ENCODE results near the gene S100A4.
"Not testable (repeated sequence)": the region's sequence is repeated elsewhere in the genome, so short reads cannot be mapped to it uniquely, and the experiment has no call there.

Gene S100A4

DNA sequence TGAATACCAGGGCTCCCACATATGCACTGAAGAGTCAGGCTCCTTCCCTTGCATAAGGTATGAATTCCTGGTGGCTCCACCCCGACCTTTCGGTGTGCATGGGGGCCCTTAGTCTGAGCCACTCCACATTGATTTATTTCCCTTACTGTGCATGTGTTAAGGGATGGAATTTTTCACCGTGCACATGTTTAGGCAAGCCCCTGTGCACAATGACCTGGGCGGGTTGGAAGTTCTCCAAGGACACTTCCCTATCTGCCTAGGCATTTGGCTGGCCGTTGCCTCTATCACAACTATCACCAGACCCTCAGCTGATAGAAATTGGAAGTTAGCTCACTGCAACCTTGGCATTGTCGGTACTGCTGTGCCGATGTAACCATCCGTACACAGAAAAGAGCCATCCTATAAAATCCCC lies 19.5 kb downstream of the S100A4 start:
- Histone ChIP-seq H3K4me1 (ENCODE audit: control insufficient read depth in 5 of 5, insufficient read depth in 5 of 5, low read length in 5 of 5) (peaks cover 0 to 6% (median 0%) of the 10 kb centered on the region in 5 donors), H3K9ac (ENCODE audit: low read length in 5 of 5) (no peak overlapping the region), H3K36me3 (ENCODE audit: control insufficient read depth in 5 of 5, insufficient read depth in 5 of 5, low read length in 5 of 5) (no peaks in the 10 kb centered on the region), H3K9me3 (ENCODE audit: control insufficient read depth in 5 of 5, low read length in 5 of 5) (no peaks in the 10 kb centered on the region), H3K4me3 (ENCODE audit: low read depth in 1 of 5, low read length in 5 of 5) (no peak overlapping the region), H3K27me3 (ENCODE audit: control insufficient read depth in 5 of 5, insufficient read depth in 4 of 5, low read length in 5 of 5) (no peaks in the 10 kb centered on the region), H3K27ac (ENCODE audit: low read depth, low read length) (no peak overlapping the region)

DNA sequence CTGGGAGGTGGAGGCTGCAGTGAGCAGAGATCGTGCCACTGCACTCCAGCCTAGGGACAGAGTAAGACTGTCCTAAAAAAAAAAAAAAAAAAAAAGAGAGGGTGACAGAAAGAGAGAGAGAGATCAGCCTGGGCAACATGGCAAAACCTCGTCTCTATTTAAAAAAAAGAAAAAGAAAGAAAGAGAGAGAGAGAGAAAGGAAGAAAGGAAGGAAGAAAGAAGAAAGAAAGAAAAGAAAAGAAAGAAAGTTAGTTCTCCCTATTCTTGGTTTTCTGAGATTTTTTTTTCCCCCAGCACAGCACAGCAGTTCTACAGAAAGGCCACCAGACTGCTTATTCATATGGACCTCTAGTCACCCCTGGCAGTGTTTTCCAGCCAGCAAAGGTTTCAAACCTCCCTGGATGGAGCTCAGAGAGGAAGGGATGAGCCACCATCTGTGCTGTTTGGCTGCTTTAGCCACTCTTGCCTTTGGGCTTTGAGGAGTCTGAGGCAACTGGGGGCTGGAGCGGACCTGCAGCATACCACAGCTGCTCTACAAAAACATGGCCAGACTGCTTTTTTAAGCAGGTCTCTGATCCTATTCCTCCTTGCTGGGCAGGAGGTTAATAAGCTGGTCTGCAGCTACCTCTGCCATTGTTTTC lies 20.4 kb downstream of the S100A4 start:
- H3K9me3 ChIP-seq (ENCODE audit: control insufficient read depth in 5 of 5, low read length in 5 of 5) = no peaks in the 10 kb centered on the region
- H3K27me3 ChIP-seq (ENCODE audit: control insufficient read depth in 5 of 5, insufficient read depth in 4 of 5, low read length in 5 of 5) = no peaks in the 10 kb centered on the region
- H3K27ac ChIP-seq (ENCODE audit: low read depth, low read length) = no peak overlapping the region

DNA sequence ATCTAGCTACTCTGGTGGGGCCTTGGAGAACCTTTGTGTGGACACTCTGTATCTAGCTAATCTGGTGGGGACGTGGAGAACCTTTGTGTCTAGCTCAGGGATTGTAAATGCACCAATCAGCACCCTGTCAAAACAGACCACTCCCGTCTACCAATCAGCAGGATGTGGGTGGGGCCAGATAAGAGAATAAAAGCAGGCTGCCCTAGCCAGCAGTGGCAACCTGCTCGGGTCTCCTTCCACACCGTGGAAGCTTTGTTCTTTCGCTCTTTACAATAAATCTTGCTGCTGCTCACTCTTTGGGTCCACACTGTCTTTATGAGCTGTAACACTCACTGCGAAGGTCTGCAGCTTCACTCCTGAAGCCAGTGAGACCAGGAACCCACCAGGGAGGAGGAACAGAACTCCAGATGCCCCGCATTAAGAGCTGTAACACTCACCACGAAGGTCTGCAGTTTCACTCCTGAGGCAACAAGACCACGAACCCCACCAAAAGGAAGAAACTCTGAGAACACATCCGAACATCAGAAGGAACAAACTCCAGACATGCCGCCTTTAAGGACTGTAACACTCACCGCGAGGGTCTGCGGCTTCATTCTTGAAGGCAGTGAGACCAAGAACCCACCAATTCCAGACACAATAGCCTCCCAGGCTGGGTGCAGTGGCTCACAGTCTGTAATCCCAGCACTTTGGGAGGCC lies 23.1 kb downstream of the S100A4 start:
- H3K4me1 ChIP-seq (ENCODE audit: control insufficient read depth in 5 of 5, insufficient read depth in 5 of 5, low read length in 5 of 5); H3K9ac ChIP-seq (ENCODE audit: low read length in 5 of 5); H3K9me3 ChIP-seq (ENCODE audit: control insufficient read depth in 5 of 5, low read length in 5 of 5); H3K27me3 ChIP-seq (ENCODE audit: control insufficient read depth in 5 of 5, insufficient read depth in 4 of 5, low read length in 5 of 5); H3K4me3 ChIP-seq (ENCODE audit: low read depth in 1 of 5, low read length in 5 of 5); H3K27ac ChIP-seq (ENCODE audit: low read depth, low read length); H3K36me3 ChIP-seq (ENCODE audit: control insufficient read depth in 5 of 5, insufficient read depth in 5 of 5, low read length in 5 of 5): not testable (repeated sequence)

More for the DNA sequence above, 20.4 kb downstream of the S100A4 start:
- Histone ChIP-seq H3K4me1 (ENCODE audit: control insufficient read depth in 5 of 5, insufficient read depth in 5 of 5, low read length in 5 of 5) (peaks cover 0 to 6% (median 0%) of the 10 kb centered on the region in 5 donors), H3K9ac (ENCODE audit: low read length in 5 of 5) (no peak overlapping the region), H3K36me3 (ENCODE audit: control insufficient read depth in 5 of 5, insufficient read depth in 5 of 5, low read length in 5 of 5) (no peaks in the 10 kb centered on the region), H3K4me3 (ENCODE audit: low read depth in 1 of 5, low read length in 5 of 5) (no peak overlapping the region)

DNA sequence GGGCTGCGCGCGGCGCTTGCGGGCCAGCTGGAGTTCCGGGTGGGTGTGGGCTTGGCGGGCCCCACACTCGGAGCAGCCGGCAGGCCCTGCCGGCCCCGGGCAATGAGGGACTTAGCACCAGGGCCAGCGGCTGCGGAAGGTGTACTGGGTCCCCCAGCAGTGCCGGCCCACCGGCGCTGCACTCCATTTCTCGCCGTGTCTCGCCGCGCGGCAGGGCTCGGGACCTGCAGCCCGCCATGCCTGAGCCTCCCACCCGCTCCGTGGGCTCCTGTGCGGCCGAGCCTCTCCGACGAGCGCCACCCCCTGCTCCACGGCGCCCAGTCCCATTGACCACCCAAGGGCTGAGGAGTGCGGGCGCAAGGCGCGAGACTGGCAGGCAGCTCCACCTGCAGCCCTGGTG lies 23.8 kb downstream of the S100A4 start:
- not testable (repeated sequence) for H3K27ac ChIP-seq (ENCODE audit: low read depth, low read length); H3K4me3 ChIP-seq (ENCODE audit: low read depth in 1 of 5, low read length in 5 of 5); H3K27me3 ChIP-seq (ENCODE audit: control insufficient read depth in 5 of 5, insufficient read depth in 4 of 5, low read length in 5 of 5); H3K9ac ChIP-seq (ENCODE audit: low read length in 5 of 5); H3K9me3 ChIP-seq (ENCODE audit: control insufficient read depth in 5 of 5, low read length in 5 of 5); H3K36me3 ChIP-seq (ENCODE audit: control insufficient read depth in 5 of 5, insufficient read depth in 5 of 5, low read length in 5 of 5); H3K4me1 ChIP-seq (ENCODE audit: control insufficient read depth in 5 of 5, insufficient read depth in 5 of 5, low read length in 5 of 5)

DNA sequence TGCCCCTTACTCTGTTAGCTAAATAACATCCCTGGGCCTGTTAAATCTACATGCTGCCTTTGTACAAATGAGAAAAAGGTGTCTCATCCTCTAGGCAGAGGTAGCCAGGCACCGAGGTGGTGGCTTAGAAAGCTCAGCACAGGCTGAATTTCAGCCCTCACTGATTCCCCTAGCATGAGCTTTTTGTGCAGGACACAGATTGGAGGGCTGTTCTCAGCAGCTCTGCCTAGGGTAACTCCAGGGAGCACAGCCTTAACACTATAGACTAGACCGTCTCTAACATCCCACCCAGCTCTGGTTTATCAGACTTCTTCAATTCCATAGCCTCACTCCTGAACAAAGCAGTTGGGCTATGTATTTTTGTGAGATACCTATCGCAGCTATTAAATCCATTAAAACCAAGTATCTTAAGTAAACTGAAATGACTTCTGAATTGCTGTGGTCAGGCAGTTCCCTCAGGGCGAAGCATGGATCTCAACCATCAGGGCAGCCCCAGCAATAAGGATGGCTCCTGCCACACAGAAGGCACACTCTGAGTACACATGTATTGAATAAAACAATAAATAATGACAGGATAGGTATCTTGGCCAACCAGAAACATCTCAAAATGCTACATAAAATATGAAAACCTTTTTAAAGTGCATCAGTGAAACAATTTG lies 24.7 kb downstream of the S100A4 start:
- H3K4me1 ChIP-seq (ENCODE audit: control insufficient read depth in 5 of 5, insufficient read depth in 5 of 5, low read length in 5 of 5) = peaks cover 0 to 3% (median 1%) of the 10 kb centered on the region in 5 donors
- no peaks in the 10 kb centered on the region for H3K36me3 ChIP-seq (ENCODE audit: control insufficient read depth in 5 of 5, insufficient read depth in 5 of 5, low read length in 5 of 5)
- H3K4me3 ChIP-seq (ENCODE audit: low read depth in 1 of 5, low read length in 5 of 5) = no peak overlapping the region
- no peaks in the 10 kb centered on the region for H3K27me3 ChIP-seq (ENCODE audit: control insufficient read depth in 5 of 5, insufficient read depth in 4 of 5, low read length in 5 of 5)
- no peak overlapping the region for H3K9ac ChIP-seq (ENCODE audit: low read length in 5 of 5)
- H3K9me3 ChIP-seq (ENCODE audit: control insufficient read depth in 5 of 5, low read length in 5 of 5) = no peaks in the 10 kb centered on the region
- H3K27ac ChIP-seq (ENCODE audit: low read depth, low read length) = no peak overlapping the region

DNA sequence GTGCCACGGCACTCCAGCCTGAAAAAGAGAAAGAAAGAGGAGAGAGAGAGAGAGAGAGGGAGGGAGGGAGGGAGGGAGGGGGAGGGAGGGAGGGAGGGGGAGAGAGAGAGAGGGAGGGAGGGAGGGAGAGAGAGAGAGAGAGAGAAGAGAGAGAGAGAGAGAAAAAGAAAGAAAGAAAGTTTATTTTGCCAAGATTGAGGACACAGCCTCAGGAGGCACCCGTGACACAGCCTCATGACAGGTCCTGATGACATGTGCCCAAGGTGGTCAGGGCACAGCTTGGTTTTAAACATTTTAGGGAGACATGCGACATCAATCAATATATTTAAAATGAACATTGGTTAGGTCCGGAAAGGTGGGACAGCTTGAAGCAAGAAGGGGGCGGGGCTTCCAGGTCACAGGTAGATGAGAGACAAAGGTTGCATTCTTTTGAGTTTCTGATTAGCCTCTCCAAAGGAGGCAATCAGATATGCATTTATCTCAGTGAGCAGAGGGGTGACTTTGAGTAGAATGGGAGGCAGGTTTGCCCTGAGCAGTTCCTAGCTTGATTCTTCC lies 25.4 kb downstream of the S100A4 start:
- H3K36me3 ChIP-seq (ENCODE audit: control insufficient read depth in 5 of 5, insufficient read depth in 5 of 5, low read length in 5 of 5); H3K27ac ChIP-seq (ENCODE audit: low read depth, low read length); H3K9me3 ChIP-seq (ENCODE audit: control insufficient read depth in 5 of 5, low read length in 5 of 5); H3K4me3 ChIP-seq (ENCODE audit: low read depth in 1 of 5, low read length in 5 of 5); H3K9ac ChIP-seq (ENCODE audit: low read length in 5 of 5); H3K27me3 ChIP-seq (ENCODE audit: control insufficient read depth in 5 of 5, insufficient read depth in 4 of 5, low read length in 5 of 5): not testable (repeated sequence)
- peaks cover 0 to 10% (median 0%) of the 10 kb centered on the region in 5 donors for H3K4me1 ChIP-seq (ENCODE audit: control insufficient read depth in 5 of 5, insufficient read depth in 5 of 5, low read length in 5 of 5)

DNA sequence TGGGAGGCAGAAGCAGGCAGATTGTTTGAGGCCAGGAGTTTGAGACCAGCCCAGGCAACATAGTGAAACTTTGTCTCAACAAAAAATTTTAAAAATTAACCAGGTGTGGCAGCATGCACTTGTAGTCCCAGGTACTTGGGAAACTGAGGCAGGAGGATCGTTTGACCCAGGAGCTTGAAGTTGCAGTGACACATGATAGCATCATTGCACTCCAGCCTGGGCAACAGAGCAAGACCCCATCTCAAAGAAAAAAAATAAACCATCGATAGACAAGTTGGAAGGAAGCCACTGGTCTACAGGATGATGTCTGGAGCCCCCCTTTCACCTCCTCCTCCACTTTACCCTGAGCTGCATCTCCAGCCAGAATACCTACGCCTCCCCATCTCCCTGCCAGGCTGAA lies 26.4 kb downstream of the S100A4 start:
- Histone ChIP-seq H3K9ac (ENCODE audit: low read length in 5 of 5) (no peak overlapping the region), H3K27me3 (ENCODE audit: control insufficient read depth in 5 of 5, insufficient read depth in 4 of 5, low read length in 5 of 5) (no peaks in the 10 kb centered on the region), H3K9me3 (ENCODE audit: control insufficient read depth in 5 of 5, low read length in 5 of 5) (no peaks in the 10 kb centered on the region), H3K27ac (ENCODE audit: low read depth, low read length) (no peak overlapping the region), H3K4me1 (ENCODE audit: control insufficient read depth in 5 of 5, insufficient read depth in 5 of 5, low read length in 5 of 5) (peaks cover 0 to 11% (median 0%) of the 10 kb centered on the region in 5 donors), H3K4me3 (ENCODE audit: low read depth in 1 of 5, low read length in 5 of 5) (no peak overlapping the region), H3K36me3 (ENCODE audit: control insufficient read depth in 5 of 5, insufficient read depth in 5 of 5, low read length in 5 of 5) (no peaks in the 10 kb centered on the region)

DNA sequence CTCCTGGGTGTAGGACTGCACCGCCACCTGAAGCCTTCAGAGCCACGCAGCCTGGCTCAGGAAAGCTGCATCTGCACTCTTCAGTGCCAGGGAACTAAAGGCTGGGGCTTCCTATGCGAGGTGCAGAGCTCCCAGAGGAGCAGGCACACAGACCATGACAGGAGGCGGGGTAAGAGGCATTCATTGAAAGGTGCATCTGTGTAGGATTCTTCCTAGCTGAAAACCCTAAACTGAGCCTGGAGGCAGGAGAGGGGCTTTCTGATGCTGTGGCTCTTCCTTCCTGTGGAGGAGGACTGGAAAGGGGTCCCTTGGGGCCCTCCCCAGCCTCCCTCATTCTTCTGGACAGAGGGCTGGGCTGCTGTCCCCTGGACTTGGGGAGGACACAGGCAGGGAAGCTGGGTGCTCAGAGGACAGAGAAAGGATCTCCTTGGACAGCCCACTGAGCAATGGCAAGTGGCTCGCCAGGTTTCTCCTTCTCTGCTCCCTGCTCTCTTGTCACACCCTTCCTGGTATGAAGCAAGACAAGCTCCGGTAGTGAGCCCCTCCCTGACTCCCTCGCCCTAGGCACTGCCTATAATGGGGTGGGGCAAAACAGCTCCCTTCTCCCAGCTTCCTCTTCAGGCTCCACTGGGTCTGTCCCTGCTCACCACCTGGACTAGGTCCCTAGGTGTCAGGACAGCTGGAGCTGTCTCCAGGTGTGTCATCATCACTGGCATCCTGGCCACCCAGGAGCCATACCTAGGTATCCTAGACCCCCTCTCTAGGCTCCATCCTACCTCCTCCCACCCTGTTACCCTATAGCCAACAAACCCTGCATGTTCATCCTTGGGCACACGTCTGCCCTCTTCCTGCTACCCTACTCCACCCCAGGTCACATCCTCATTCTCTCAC lies 29.9 kb downstream of the S100A4 start:
- Histone ChIP-seq H3K36me3 (ENCODE audit: control insufficient read depth in 5 of 5, insufficient read depth in 5 of 5, low read length in 5 of 5) (no peaks in the 10 kb centered on the region), H3K4me1 (ENCODE audit: control insufficient read depth in 5 of 5, insufficient read depth in 5 of 5, low read length in 5 of 5) (peaks cover 0 to 11% (median 0%) of the 10 kb centered on the region in 5 donors), H3K4me3 (ENCODE audit: low read depth in 1 of 5, low read length in 5 of 5) (no peak overlapping the region), H3K27me3 (ENCODE audit: control insufficient read depth in 5 of 5, insufficient read depth in 4 of 5, low read length in 5 of 5) (no peaks in the 10 kb centered on the region), H3K9ac (ENCODE audit: low read length in 5 of 5) (no peak overlapping the region), H3K9me3 (ENCODE audit: control insufficient read depth in 5 of 5, low read length in 5 of 5) (no peaks in the 10 kb centered on the region), H3K27ac (ENCODE audit: low read depth, low read length) (no peak overlapping the region)

DNA sequence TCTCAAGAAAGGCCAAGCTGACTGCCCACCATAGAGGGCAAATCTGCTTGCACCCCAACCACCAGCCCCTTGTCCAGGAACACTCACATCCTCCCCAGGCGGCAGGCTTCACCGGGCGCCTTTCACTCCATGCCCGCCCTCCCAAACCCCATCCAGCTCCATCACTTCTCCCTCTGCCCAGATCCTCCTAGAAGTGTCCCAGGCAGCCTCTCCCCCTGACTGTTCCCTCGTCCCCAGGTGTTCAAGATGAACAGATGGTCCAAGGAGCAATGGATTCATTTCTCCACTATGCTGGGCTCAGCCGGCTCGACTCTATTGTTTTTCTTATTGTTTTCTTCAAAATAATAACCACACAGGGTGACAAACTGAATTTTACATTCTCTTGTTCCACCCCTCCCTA lies 31.9 kb downstream of the S100A4 start:
- H3K9ac ChIP-seq (ENCODE audit: low read length in 5 of 5) = no peak overlapping the region
- H3K36me3 ChIP-seq (ENCODE audit: control insufficient read depth in 5 of 5, insufficient read depth in 5 of 5, low read length in 5 of 5) = no peaks in the 10 kb centered on the region
- H3K27ac ChIP-seq (ENCODE audit: low read depth, low read length) = no peak overlapping the region
- no peaks in the 10 kb centered on the region for H3K9me3 ChIP-seq (ENCODE audit: control insufficient read depth in 5 of 5, low read length in 5 of 5)
- peaks cover 0 to 11% (median 0%) of the 10 kb centered on the region in 5 donors for H3K4me1 ChIP-seq (ENCODE audit: control insufficient read depth in 5 of 5, insufficient read depth in 5 of 5, low read length in 5 of 5)
- H3K27me3 ChIP-seq (ENCODE audit: control insufficient read depth in 5 of 5, insufficient read depth in 4 of 5, low read length in 5 of 5) = no peaks in the 10 kb centered on the region
- no peak overlapping the region for H3K4me3 ChIP-seq (ENCODE audit: low read depth in 1 of 5, low read length in 5 of 5)
